MCF 10A (cell line): Measurements from ENCODE around the gene PVRIG. TPM values are rescaled to one million over a fixed set of nuclear protein-coding genes. Genes with fewer than 3 reads are reported as not detected.
"Not testable (repeated sequence)": the region's sequence is repeated elsewhere in the genome, so short reads cannot be mapped to it uniquely, and the experiment has no call there.

ENCODE experiments used
- BruUV-seq: library from RNA; stranded (reverse); fragments of 400-500 nt; replicated peaks from 2 replicates; lab custom pipeline; 2021; lab: Mats Ljungman, UMichigan
- CTCF ChIA-PET: fragments of 300-600 bp; sonication (Branson Sonifier 250); formaldehyde crosslinking; extraction: SDS; loops from one replicate; lab custom pipeline; 2021; ENCODE audit warnings: antibody characterized with exemption, inconsistent platforms; lab: Yijun Ruan, JAX
- POLR2A ChIA-PET: fragments of 300-600, 350-650 bp; sonication (Branson Sonifier 250); formaldehyde crosslinking; extraction: SDS; loops from one replicate; lab custom pipeline; 2020; ENCODE audit warnings: antibody characterized with exemption, inconsistent platforms; lab: Yijun Ruan, JAX
- DNase-seq: peaks from one replicate; pipeline ENCODE4 v3.0.0-alpha.2; 2018; ENCODE audit not compliant: unreplicated experiment
- H3K27ac Mint-ChIP-seq: one replicate; pipeline ENCODE4 v1.8.0; 2022; ENCODE audit warnings: mild to moderate bottlenecking, low read depth, mixed read lengths; ENCODE audit not compliant: unreplicated experiment
- H3K27me3 Mint-ChIP-seq: one replicate; pipeline ENCODE4 v1.8.0; 2022; ENCODE audit warnings: mixed read lengths; ENCODE audit not compliant: insufficient read depth, unreplicated experiment
- H3K36me3 Mint-ChIP-seq: one replicate; pipeline ENCODE4 v1.8.0; 2022; ENCODE audit warnings: mild to moderate bottlenecking, moderate library complexity, mixed read lengths; ENCODE audit not compliant: insufficient read depth, unreplicated experiment
- H3K4me1 Mint-ChIP-seq: one replicate; pipeline ENCODE4 v1.8.0; 2022; ENCODE audit warnings: mixed read lengths; ENCODE audit not compliant: insufficient read depth, unreplicated experiment
- H3K4me3 Mint-ChIP-seq: one replicate; pipeline ENCODE4 v1.8.0; 2022; ENCODE audit warnings: mild to moderate bottlenecking, moderate library complexity, mixed read lengths; ENCODE audit not compliant: unreplicated experiment
- H3K9me3 Mint-ChIP-seq: one replicate; pipeline ENCODE4 v1.8.0; 2022; ENCODE audit warnings: mixed read lengths; ENCODE audit not compliant: unreplicated experiment
- CTCF ChIP-seq: fragments of 200-600 bp; IDR thresholded peaks from one replicate; pipeline ENCODE4 v1.8.0; 2022; ENCODE audit warnings: antibody characterized with exemption, mild to moderate bottlenecking; ENCODE audit not compliant: unreplicated experiment
- intact Hi-C: fragments of 100-400 bp; cut with micrococcal nuclease; formaldehyde crosslinking; loops from 2 replicates; pipeline ENCODE4 v1.14.1; 2022
- total RNA-seq: library from RNA; stranded (reverse); gene quantifications from 2 replicates; pipeline ENCODE4 v1.2.3, GENCODE V29; 2022

Gene PVRIG
- total RNA-seq, 1 experiment from 2014 or later: not detected

DNA sequence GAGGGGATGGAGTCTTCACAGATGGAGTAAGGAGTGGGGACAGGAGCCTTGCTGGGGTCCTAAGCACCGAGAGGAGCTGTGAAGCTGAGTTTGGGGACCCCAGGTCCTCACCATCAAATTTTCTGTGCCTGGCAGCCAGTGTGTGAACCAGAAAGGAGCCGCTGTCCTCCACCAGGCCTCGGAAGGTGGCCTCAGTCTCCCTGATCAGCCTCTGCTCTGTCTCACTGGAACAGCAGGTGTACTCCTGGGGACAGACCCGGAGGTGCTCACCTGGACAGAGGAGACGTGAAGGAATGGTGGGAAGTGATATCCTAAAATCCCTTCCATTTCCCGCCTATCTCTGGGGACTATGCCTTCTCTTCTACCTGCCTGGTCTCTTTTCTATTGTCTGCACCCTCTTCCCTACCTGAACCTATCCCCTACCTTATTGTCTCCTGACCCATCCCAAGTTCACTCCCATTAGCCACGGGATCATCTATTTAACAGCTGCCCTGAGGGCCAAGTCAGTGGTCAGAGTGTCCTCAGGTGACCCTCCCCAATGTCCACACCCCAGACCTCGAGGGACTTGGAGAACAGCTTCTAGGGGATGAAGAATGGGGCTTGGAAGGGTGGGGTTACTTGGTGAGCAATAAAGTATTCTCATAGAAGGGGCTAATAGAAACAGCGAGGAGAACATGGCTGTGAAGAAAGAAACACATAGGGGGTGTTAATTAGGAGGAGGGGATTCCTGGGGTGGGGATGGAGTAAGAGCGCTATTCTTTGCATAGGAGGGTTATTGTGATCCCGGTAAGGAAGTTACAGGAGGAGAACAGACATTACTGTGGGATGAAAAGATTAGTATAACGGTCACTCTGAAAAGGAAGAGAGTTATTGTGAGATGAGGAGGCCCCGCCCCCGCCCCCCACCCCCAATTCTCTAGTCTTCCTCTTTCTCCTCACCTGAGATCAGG, 43.4 kb upstream of the PVRIG start:
- H3K27me3 Mint-ChIP-seq: no peaks in the 10 kb centered on the region
- BruUV-seq: no TSS peak
- CTCF ChIA-PET: interaction anchor here (0.6 kb wide), 1 partner anchor 13 kb away, joined by 3 read pairs; no protein-coding TSS in a partner anchor
- POLR2A ChIA-PET: interaction anchor here (0.8 to 1.7 kb wide), 8 partner anchors 8 to 252 kb away, joined by 3 to 8 read pairs (median 4); partner anchors contain the start of genes GAL3ST4, TRAPPC14 and ZCWPW1
- H3K9me3 Mint-ChIP-seq: no peaks in the 10 kb centered on the region
- no peak for DNase-seq
- intact Hi-C loops: no loop called here
- no peak for TF ChIP-seq CTCF
- H3K27ac Mint-ChIP-seq: no peak overlapping the region
- H3K4me3 Mint-ChIP-seq: peak overlapping the region; percentile 73
- peaks cover 10% of the 10 kb centered on the region for H3K4me1 Mint-ChIP-seq
- H3K36me3 Mint-ChIP-seq: no peaks in the 10 kb centered on the region

DNA sequence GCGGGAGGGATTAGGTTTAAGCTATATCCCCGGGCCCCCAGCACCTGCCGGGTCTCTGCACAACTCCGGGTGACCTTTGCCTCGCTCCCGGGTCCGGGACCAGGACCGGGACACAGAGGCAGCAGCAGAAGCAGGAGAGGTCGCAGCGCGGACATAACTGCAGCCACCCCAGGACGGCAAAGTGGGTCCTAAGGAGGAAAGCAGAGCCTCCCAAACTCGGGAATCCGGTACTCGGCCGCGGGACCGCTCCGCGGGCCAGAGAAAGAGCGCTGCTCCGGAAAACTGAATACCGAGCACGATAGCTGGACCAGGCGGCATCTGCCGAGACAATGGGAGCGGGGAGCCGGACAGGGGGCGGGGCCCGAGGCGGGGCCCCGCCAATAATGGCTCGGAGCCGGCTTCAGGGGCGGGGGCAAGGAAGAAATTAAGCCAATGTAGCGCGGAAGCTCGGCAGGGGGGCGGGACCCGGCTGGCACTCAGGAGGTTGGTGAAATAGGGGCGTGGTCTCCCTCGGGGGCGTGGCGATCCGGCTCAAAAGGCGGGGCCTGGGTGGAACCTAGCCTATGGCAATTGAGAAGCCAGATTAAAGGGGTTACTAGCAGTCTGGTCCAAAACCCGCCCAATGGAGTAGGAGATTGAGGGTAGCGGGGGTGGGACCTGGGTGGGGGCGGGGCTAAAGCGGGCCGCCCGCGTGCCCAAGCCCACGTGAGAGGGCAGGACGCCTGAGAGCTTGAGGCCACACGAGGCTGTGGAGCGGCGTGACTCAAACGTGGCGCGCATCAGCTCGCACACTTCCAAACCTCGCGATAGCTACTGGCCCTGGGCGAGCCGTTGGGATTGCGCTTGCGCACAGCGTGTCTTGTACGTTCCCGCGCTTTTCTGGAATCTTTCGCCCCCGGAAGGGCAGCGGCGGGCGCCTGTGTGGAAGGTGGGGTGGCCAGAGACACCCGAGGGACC, 42.4 kb upstream of the PVRIG start, which contains the start of the genes GPC2 and STAG3:
Gene GPC2 (minus strand): TSS at position 337 of the 957 bp plus-strand sequence. CDS start 182 bp downstream, at position 155.
Gene STAG3 (plus strand): TSS at position 874 of the 957 bp plus-strand sequence. CDS start 2,639 bp downstream, outside the sequence.
- Mint-ChIP-seq H3K36me3 (no peaks in the 10 kb centered on the region), H3K4me1 (peaks cover 10% of the 10 kb centered on the region), H3K9me3 (no peaks in the 10 kb centered on the region), H3K27me3 (no peaks in the 10 kb centered on the region), H3K27ac (no peak within 1 kb of the TSS), H3K4me3 (peak within 1 kb of the TSS; percentile 73)
- no TSS peak for BruUV-seq
- ChIA-PET CTCF (interaction anchor here (0.6 kb wide), 1 partner anchor 14 kb away, joined by 3 read pairs; no protein-coding TSS in a partner anchor), POLR2A (interaction anchor here (0.7 to 1.7 kb wide), 9 partner anchors 9 to 251 kb away, joined by 3 to 8 read pairs (median 5); partner anchors contain the start of genes GAL3ST4, LAMTOR4, TRAPPC14 and ZCWPW1)
- no peak for TF ChIP-seq CTCF
- peak; percentile 95 for DNase-seq
- intact Hi-C loops: no loop called here

DNA sequence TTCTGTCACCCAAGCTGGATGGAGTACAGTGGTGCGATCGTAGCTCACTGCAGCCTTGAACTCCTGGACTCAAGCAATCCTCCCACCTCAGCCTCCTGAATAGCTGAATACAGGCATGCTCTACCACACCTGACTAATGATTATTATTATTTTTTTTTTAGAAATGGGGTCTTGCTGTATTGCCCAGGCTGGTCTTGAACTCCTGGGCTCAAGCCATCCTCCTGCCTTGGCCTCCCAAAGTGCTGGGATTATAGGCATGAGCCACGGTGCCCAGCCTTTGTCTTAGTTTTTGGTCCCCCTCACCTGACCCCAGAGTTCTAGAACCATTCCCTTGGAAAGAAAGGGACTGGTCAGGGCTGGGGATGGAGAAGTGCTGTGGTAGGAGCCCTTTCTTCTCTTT, 39.7 kb upstream of the PVRIG start:
- DNase-seq, H3K9me3 Mint-ChIP-seq, POLR2A ChIA-PET, H3K36me3 Mint-ChIP-seq, H3K27ac Mint-ChIP-seq, H3K27me3 Mint-ChIP-seq, BruUV-seq, H3K4me3 Mint-ChIP-seq, intact Hi-C loops: not testable (repeated sequence)
- H3K4me1 Mint-ChIP-seq: peaks cover 10% of the 10 kb centered on the region
- CTCF ChIA-PET: interaction anchor here (0.7 to 1.7 kb wide), 2 partner anchors 9 to 228 kb away, joined by 3 to 6 read pairs; no protein-coding TSS in a partner anchor

DNA sequence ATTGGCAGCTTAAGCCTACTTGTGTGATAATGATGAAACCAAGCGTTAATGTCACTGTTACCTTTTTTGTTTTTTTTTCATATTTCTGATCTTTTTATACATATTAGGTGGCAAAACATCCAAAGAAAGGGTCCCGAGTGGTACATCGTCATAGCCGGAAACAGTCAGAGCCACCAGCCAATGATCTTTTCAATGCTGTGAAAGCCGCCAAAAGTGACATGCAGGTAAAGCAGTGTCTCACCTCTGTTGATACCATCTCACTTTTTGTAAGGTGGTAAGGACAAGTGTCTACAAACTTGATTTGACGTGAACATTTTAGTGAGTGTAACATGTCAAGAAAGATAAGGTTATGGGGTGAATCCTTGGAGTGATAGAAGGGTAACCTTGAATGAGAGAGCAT, 37.1 kb upstream of the PVRIG start:
- DNase-seq, H3K27me3 Mint-ChIP-seq: not testable (repeated sequence)

DNA sequence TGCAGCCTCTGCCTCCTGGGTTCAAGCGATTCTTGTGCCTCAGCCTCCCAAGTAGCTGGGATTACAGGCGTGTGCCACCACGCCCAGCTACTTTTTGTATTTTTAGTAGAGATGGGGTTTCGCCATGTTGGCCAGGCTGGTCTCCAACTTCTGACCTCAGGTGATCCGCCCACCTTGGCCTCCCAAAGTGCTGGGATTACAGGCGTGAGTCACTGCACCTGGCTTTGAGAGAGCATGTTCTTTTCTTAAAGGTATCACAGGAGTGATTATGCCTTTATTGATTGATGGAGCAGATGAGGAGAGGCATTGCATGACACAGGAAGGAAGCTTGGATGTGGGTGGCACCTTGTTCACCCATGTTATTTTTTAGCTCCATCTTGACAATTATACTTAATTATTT, 36.7 kb upstream of the PVRIG start:
- H3K27ac Mint-ChIP-seq, intact Hi-C loops, BruUV-seq, H3K4me1 Mint-ChIP-seq, H3K36me3 Mint-ChIP-seq, H3K9me3 Mint-ChIP-seq, H3K4me3 Mint-ChIP-seq, H3K27me3 Mint-ChIP-seq: not testable (repeated sequence)
- ChIA-PET CTCF (interaction anchor here (0.6 kb wide), 1 partner anchor 82 kb away, joined by 3 read pairs; no protein-coding TSS in a partner anchor), POLR2A (interaction anchor here (0.6 kb wide), 1 partner anchor 34 kb away, joined by 4 read pairs; the partner anchor contains the start of gene LAMTOR4)
- DNase-seq: peak; percentile 23

More for the DNA sequence above, 37.1 kb upstream of the PVRIG start:
- H3K4me3 Mint-ChIP-seq, intact Hi-C loops, H3K36me3 Mint-ChIP-seq, H3K27ac Mint-ChIP-seq, H3K4me1 Mint-ChIP-seq, H3K9me3 Mint-ChIP-seq, CTCF ChIA-PET, POLR2A ChIA-PET, BruUV-seq: not testable (repeated sequence)
